ENCODE measurements around the gene MOV10.

MOV10 gene, protein sequence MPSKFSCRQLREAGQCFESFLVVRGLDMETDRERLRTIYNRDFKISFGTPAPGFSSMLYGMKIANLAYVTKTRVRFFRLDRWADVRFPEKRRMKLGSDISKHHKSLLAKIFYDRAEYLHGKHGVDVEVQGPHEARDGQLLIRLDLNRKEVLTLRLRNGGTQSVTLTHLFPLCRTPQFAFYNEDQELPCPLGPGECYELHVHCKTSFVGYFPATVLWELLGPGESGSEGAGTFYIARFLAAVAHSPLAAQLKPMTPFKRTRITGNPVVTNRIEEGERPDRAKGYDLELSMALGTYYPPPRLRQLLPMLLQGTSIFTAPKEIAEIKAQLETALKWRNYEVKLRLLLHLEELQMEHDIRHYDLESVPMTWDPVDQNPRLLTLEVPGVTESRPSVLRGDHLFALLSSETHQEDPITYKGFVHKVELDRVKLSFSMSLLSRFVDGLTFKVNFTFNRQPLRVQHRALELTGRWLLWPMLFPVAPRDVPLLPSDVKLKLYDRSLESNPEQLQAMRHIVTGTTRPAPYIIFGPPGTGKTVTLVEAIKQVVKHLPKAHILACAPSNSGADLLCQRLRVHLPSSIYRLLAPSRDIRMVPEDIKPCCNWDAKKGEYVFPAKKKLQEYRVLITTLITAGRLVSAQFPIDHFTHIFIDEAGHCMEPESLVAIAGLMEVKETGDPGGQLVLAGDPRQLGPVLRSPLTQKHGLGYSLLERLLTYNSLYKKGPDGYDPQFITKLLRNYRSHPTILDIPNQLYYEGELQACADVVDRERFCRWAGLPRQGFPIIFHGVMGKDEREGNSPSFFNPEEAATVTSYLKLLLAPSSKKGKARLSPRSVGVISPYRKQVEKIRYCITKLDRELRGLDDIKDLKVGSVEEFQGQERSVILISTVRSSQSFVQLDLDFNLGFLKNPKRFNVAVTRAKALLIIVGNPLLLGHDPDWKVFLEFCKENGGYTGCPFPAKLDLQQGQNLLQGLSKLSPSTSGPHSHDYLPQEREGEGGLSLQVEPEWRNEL

DNA sequence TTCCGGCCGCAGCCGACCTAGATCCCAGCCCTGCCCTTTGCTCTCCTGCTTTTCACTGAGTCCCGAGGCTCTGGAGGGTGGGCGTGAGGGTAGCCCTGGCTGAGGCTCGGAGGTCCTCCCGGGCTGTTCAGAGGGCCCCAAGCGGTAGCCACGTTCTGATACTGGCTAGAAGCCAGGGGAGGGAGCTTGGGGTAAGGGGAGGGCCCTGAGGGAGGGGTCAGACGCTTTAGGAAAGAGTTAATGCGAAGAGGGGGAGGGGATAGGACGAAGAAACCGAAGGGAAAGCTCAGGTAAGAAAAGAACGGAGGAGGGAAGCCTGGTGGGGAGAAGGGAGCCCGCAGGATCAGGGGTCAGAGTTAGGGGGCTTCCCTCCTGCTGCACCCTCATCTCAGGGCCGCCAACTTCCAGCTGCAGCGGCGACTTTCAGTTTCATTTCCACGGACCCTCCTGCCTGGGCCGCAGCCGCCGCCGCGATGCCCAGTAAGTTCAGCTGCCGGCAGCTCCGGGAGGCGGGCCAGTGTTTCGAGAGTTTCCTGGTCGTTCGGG is at the start of gene MOV10:
TSS of gene MOV10 (plus strand) at position 220 of the 546 bp plus-strand sequence. CDS start at position 474, 254 bp downstream.
- TF ChIP-seq CTCF (conservative IDR thresholded peaks at IDR 0.05; ENCODE audit: control insufficient read depth, insufficient read depth, low read depth, low read length): no peak
- H3K4me3 ChIP-seq (ENCODE audit: control insufficient read depth, low read depth, low read length): peak within 1 kb of the TSS; percentile 83
- peak; percentile 65 for DNase-seq (ENCODE audit: low read depth)

- TF ChIP-seq CTCF (conservative IDR thresholded peaks at IDR 0.05; ENCODE audit: control insufficient read depth, insufficient read depth, low read depth, low read length): no peak
- peak; percentile 51 for DNase-seq (ENCODE audit: low read depth)
- H3K4me3 ChIP-seq (ENCODE audit: control insufficient read depth, low read depth, low read length): no peak overlapping the region
Measured at GRCh38 chr1:112625696-112626095, 48.8 kb upstream of the MOV10 start.

DNA sequence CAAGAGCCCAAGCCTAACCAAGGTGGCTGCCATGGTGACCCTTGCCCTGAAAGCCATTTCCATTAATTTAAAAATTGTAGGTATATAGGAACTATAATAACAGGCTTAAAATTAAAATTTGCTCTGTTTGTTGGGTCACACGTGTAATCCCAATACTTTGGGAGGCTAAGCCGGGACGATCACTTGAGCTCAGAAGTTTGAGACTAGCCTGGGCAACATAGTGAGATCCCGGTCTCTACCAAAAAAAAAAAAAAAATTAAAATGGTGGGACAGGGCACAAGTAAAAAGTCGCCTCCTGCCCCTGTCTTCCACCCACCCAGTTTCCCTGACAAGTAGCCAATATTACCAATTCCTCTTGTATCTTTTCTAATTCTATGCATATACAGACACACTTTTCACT is 48.3 kb upstream of the MOV10 start:
- H3K4me3 ChIP-seq (ENCODE audit: control insufficient read depth, low read depth, low read length): no peak overlapping the region
- DNase-seq (ENCODE audit: low read depth): no peak
- no peak for TF ChIP-seq CTCF (conservative IDR thresholded peaks at IDR 0.05; ENCODE audit: control insufficient read depth, insufficient read depth, low read depth, low read length)

DNA sequence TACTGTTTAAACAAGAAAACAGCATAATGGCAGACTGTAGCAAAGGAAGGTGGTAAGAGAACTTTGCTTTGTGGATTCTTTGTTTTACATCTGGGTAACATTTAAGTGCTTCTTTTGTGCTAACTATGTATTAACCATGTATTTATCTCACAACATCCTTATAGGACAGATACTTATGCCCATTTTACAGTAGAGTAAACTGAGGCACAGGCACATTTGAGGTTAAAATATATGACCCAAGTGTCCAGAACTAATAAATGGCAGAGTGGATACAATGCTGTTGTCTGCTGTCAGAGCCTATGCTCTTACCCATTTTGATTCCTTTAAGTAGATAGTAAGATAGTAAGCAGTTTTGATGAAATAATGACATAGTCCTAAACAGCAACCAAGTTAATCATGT is 47.6 kb upstream of the MOV10 start:
- no peak overlapping the region for H3K4me3 ChIP-seq (ENCODE audit: control insufficient read depth, low read depth, low read length)
- TF ChIP-seq CTCF (conservative IDR thresholded peaks at IDR 0.05; ENCODE audit: control insufficient read depth, insufficient read depth, low read depth, low read length): no peak
- no peak for DNase-seq (ENCODE audit: low read depth)

DNA sequence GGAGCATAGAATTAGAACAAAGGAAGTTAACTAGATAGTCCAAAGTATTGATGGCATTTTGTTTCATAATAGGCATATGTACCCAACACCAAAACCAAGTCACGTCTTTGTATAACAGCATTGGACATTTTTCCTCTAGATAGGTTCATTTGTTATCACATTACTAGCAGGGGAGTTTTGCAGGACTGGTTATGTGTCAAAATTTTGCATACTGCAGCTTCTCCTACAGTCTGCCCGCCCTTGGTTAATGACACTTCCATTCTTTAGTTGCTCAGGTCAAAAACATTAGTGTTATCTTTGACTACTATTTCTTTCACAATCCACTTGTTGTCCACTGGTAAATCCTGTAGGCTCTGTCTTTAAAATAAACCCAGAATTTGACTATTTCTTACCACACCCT is 45.9 kb upstream of the MOV10 start:
- no peak for DNase-seq (ENCODE audit: low read depth)
- TF ChIP-seq CTCF (conservative IDR thresholded peaks at IDR 0.05; ENCODE audit: control insufficient read depth, insufficient read depth, low read depth, low read length): no peak

GRCh38 chr1:112629256-112629655 is 45.2 kb upstream of the MOV10 start:
- no peak overlapping the region for H3K4me3 ChIP-seq (ENCODE audit: control insufficient read depth, low read depth, low read length)
- no peak for TF ChIP-seq CTCF (conservative IDR thresholded peaks at IDR 0.05; ENCODE audit: control insufficient read depth, insufficient read depth, low read depth, low read length)
- no peak for DNase-seq (ENCODE audit: low read depth)

More for the DNA sequence above, 45.9 kb upstream of the MOV10 start:
- no peak overlapping the region for H3K4me3 ChIP-seq (ENCODE audit: control insufficient read depth, low read depth, low read length)

Measured in fibroblast of mammary gland (primary cell).